Liver (tissue), 3 donors: ENCODE results near the gene NEURL1.

Experiments used
- FOXA1 ChIP-seq: IDR thresholded peaks from 2 replicates; pipeline ENCODE4 v1.6.1; 2016; ENCODE audit warnings: antibody characterized with exemption
- GABPA ChIP-seq, 2 donors: IDR thresholded peaks in 1 of 2; conservative IDR thresholded peaks in 1 of 2; 2 replicates each; pipeline ENCODE4 v1.6.1; 2016; ENCODE audit warnings: antibody characterized with exemption in 2 of 2, mild to moderate bottlenecking in 1 of 2, moderate library complexity in 1 of 2
- JUND ChIP-seq, 2 donors: IDR thresholded peaks; 2 replicates each; pipeline ENCODE4 v1.6.1; 2016; ENCODE audit warnings: antibody characterized with exemption in 2 of 2
- RAD21 ChIP-seq, 2 donors: IDR thresholded peaks; 2 replicates each; pipeline ENCODE4 v1.6.1; 2016; ENCODE audit warnings: antibody characterized with exemption in 2 of 2, mild to moderate bottlenecking in 2 of 2
- RXRA ChIP-seq, 2 donors: IDR thresholded peaks; 2 replicates each; pipeline ENCODE4 v1.6.1; 2017 to 2018; ENCODE audit warnings: antibody characterized with exemption in 2 of 2, mild to moderate bottlenecking in 1 of 2
- TAF1 ChIP-seq: conservative IDR thresholded peaks from 2 replicates; pipeline ENCODE4 v1.6.1; 2016; ENCODE audit warnings: antibody characterized with exemption, mild to moderate bottlenecking
- YY1 ChIP-seq: IDR thresholded peaks from 2 replicates; pipeline ENCODE4 v1.6.1; 2016; ENCODE audit warnings: antibody characterized with exemption, mild to moderate bottlenecking
- TF ChIP-seq, protein P1 (sequence below): fragments of 150-350 bp; IDR thresholded peaks from 2 replicates; pipeline ENCODE4 v1.5.1; 2017; ENCODE audit warnings: improper control_type of control experiment, low read depth, low read length; ENCODE audit not compliant: missing input control
- TF ChIP-seq, protein P2 (sequence below): IDR thresholded peaks from 2 replicates; pipeline ENCODE4 v1.6.1; 2016; ENCODE audit warnings: antibody characterized with exemption
- TF ChIP-seq, protein P3 (sequence below): IDR thresholded peaks from 2 replicates; pipeline ENCODE4 v1.6.1; 2016; ENCODE audit warnings: antibody characterized with exemption, mild to moderate bottlenecking
- TF ChIP-seq, protein P4 (sequence below): IDR thresholded peaks from 2 replicates; pipeline ENCODE4 v1.6.1; 2016; ENCODE audit warnings: antibody characterized with exemption
- donor health status: healthy.
- donor health status: healthy.

DNA sequence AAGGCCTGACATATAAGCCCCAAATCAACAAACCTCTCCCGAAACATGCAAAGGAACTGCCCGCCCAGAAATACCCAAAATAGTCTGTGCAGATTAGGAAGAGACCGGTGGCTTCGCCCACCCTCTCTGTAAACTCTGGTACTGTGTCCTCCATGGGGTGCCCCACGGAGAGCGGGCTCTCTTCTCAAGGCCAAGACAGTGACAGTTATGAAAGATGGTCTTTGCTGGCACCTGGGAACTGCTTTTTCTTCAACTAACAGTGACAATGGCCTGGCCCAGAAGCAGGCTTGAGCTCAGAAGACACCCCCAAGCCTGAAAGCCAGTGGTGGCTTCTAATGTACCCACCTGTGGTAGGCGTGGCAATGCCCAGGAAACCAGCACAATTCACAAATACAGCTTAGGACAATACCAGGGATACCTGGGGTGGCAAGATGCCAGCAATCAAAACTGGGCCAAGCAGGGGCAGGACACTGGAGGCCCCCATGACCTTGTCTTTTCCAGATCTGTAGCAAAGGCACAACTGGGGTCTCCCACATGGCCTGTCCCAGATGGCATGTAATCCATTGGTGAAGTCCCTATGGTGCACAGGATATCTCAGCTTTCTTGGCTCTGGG, 107.6 kb downstream of the NEURL1 start:
- TF ChIP-seq, protein P1, sequence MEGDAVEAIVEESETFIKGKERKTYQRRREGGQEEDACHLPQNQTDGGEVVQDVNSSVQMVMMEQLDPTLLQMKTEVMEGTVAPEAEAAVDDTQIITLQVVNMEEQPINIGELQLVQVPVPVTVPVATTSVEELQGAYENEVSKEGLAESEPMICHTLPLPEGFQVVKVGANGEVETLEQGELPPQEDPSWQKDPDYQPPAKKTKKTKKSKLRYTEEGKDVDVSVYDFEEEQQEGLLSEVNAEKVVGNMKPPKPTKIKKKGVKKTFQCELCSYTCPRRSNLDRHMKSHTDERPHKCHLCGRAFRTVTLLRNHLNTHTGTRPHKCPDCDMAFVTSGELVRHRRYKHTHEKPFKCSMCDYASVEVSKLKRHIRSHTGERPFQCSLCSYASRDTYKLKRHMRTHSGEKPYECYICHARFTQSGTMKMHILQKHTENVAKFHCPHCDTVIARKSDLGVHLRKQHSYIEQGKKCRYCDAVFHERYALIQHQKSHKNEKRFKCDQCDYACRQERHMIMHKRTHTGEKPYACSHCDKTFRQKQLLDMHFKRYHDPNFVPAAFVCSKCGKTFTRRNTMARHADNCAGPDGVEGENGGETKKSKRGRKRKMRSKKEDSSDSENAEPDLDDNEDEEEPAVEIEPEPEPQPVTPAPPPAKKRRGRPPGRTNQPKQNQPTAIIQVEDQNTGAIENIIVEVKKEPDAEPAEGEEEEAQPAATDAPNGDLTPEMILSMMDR: no peak
- TF ChIP-seq JUND (IDR thresholded peaks at IDR 0.05): no peak
- TF ChIP-seq, protein P2, sequence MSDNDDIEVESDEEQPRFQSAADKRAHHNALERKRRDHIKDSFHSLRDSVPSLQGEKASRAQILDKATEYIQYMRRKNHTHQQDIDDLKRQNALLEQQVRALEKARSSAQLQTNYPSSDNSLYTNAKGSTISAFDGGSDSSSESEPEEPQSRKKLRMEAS: no peak
- TF ChIP-seq GABPA (IDR thresholded peaks at IDR 0.05 in 1 of 2, conservative IDR thresholded peaks at IDR 0.05 in 1 of 2): no peak
- TF ChIP-seq RAD21 (IDR thresholded peaks at IDR 0.05): no peak
- TF ChIP-seq RXRA (IDR thresholded peaks at IDR 0.05): no peak
- TF ChIP-seq, protein P3, sequence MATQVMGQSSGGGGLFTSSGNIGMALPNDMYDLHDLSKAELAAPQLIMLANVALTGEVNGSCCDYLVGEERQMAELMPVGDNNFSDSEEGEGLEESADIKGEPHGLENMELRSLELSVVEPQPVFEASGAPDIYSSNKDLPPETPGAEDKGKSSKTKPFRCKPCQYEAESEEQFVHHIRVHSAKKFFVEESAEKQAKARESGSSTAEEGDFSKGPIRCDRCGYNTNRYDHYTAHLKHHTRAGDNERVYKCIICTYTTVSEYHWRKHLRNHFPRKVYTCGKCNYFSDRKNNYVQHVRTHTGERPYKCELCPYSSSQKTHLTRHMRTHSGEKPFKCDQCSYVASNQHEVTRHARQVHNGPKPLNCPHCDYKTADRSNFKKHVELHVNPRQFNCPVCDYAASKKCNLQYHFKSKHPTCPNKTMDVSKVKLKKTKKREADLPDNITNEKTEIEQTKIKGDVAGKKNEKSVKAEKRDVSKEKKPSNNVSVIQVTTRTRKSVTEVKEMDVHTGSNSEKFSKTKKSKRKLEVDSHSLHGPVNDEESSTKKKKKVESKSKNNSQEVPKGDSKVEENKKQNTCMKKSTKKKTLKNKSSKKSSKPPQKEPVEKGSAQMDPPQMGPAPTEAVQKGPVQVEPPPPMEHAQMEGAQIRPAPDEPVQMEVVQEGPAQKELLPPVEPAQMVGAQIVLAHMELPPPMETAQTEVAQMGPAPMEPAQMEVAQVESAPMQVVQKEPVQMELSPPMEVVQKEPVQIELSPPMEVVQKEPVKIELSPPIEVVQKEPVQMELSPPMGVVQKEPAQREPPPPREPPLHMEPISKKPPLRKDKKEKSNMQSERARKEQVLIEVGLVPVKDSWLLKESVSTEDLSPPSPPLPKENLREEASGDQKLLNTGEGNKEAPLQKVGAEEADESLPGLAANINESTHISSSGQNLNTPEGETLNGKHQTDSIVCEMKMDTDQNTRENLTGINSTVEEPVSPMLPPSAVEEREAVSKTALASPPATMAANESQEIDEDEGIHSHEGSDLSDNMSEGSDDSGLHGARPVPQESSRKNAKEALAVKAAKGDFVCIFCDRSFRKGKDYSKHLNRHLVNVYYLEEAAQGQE: no peak
- no peak for TF ChIP-seq TAF1
- TF ChIP-seq FOXA1: no peak
- TF ChIP-seq YY1: no peak
- TF ChIP-seq, protein P4, sequence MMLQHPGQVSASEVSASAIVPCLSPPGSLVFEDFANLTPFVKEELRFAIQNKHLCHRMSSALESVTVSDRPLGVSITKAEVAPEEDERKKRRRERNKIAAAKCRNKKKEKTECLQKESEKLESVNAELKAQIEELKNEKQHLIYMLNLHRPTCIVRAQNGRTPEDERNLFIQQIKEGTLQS: no peak
